CD8-positive, alpha-beta memory T cell (primary cell): ENCODE results near the gene NLGN1. TPM values are rescaled to one million over a fixed set of nuclear protein-coding genes. Genes with fewer than 3 reads are reported as not detected.

Experiments used
- CTCF ChIA-PET: fragments of 350-600 bp; sonication (Branson Sonifier 250); formaldehyde crosslinking; loops from one replicate; lab custom pipeline; 2021; ENCODE audit warnings: antibody characterized with exemption; lab: Charles Lee
- POLR2A ChIA-PET: fragments of 350-600 bp; sonication (Branson Sonifier 250); formaldehyde crosslinking; loops from one replicate; lab custom pipeline; 2021; ENCODE audit warnings: antibody characterized with exemption; lab: Charles Lee
- DNase-seq, 5 donors: peaks; one replicate each; pipeline versions ENCODE4 v3.0.0 to v3.0.0-alpha.2; 2020 to 2022; ENCODE audit warnings: mixed read lengths in 1 of 5
- H3K27ac ChIP-seq: one replicate; pipeline ENCODE4 v1.7.0; 2013; ENCODE audit warnings: low read depth, mild to moderate bottlenecking, low read length, moderate library complexity
- H3K27me3 ChIP-seq: 2 replicates; pipeline ENCODE4 v1.7.0; 2013; ENCODE audit warnings: low read length, mild to moderate bottlenecking; ENCODE audit not compliant: insufficient read depth, poor library complexity, severe bottlenecking
- H3K36me3 ChIP-seq: 2 replicates; pipeline ENCODE4 v1.7.0; 2013; ENCODE audit warnings: mild to moderate bottlenecking, low read length, moderate library complexity; ENCODE audit not compliant: insufficient read depth
- H3K4me1 ChIP-seq: 2 replicates; pipeline ENCODE4 v1.7.0; 2013; ENCODE audit warnings: mild to moderate bottlenecking, low read length, moderate library complexity; ENCODE audit not compliant: insufficient read depth
- H3K4me3 ChIP-seq: 2 replicates; pipeline ENCODE4 v1.7.0; 2013; ENCODE audit warnings: mild to moderate bottlenecking, low read length
- H3K9me3 ChIP-seq: 2 replicates; pipeline ENCODE4 v1.7.0; 2013; ENCODE audit warnings: mild to moderate bottlenecking, low read length
- H3K27ac Mint-ChIP-seq, 8 donors: one replicate each; pipeline ENCODE4 v1.8.0; 2020 to 2021; ENCODE audit warnings: mixed read lengths in 8 of 8, mild to moderate bottlenecking in 6 of 8, inconsistent platforms in 3 of 8, moderate library complexity in 3 of 8
- H3K27me3 Mint-ChIP-seq, 2 donors: one replicate each; pipeline ENCODE4 v1.8.0; 2020 to 2021; ENCODE audit warnings: mixed read lengths in 2 of 2, mild to moderate bottlenecking in 1 of 2, moderate library complexity in 1 of 2
- H3K36me3 Mint-ChIP-seq, 3 donors: one replicate each; pipeline ENCODE4 v1.8.0; 2020 to 2021; ENCODE audit warnings: mixed read lengths in 3 of 3, inconsistent platforms in 1 of 3, mild to moderate bottlenecking in 1 of 3
- H3K4me1 Mint-ChIP-seq, 3 donors: one replicate each; pipeline ENCODE4 v1.8.0; 2020 to 2021; ENCODE audit warnings: mixed read lengths in 3 of 3, inconsistent platforms in 1 of 3, mild to moderate bottlenecking in 1 of 3
- H3K4me3 Mint-ChIP-seq, 7 donors: one replicate each; pipeline ENCODE4 v1.8.0; 2020 to 2021; ENCODE audit warnings: mixed read lengths in 7 of 7, mild to moderate bottlenecking in 6 of 7, moderate library complexity in 4 of 7, inconsistent platforms in 2 of 7
- H3K9me3 Mint-ChIP-seq, 5 donors: one replicate each; pipeline ENCODE4 v1.8.0; 2020 to 2022; ENCODE audit warnings: mixed read lengths in 5 of 5, mild to moderate bottlenecking in 3 of 5, moderate library complexity in 2 of 5, inconsistent platforms in 1 of 5
- polyA plus RNA-seq: library from polyadenylated mRNA; unstranded; fragments of 300-500 nt; fragmentation: Illumina TruSeq; gene quantifications from one replicate; pipeline ENCODE4 v1.2.3, GENCODE V29; 2021
- total RNA-seq, 2 experiments: library from RNA; stranded (reverse); gene quantifications; one replicate each; pipeline ENCODE4 v1.2.3, GENCODE V29; 2021

NLGN1 gene
- total and polyA plus RNA-seq, 3 experiments from 2014 or later: not detected

DNA sequence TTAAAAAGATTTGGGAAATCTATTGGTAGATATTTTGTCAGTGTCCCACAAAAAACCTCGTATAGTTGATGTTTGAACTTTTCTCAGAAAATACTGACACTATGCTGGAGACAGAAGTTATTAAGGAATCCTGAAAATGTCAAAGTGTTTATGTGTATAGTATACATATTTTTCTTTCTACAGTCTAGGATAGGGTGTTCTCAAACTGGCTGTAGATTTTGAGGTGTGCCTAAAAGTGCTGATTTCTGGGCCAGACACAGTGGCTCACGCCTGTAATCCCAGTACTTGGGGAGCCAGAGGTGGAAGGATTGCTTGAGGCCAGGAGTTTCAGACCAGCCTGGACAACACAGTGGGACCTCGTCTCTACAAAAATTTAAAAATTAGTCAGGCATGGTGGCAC lies 322.0 kb downstream of the NLGN1 start:
- H3K4me1 ChIP-seq: no peaks in the 10 kb centered on the region
- POLR2A ChIA-PET: no interaction called here

DNA sequence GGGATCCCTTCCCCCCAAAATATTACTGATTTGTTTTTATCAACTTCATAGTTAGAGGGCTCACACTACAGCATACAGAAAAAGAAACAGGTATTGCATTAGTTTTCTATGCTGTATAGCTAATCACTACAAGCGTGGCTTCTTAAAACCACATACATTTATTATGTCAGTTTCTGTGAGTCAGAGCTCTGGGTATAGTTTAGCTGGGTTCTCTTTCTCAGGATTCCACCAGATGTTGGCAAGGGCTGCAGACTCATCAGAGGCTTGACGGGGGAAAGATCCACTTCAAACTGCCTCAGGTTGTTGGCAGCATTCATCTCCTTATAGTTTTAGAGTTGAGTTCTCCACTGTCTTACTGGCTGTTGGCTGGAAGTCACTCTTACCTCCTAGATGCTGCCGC lies 328.0 kb downstream of the NLGN1 start:
- no peak overlapping the region for H3K4me3 ChIP-seq
- Mint-ChIP-seq H3K4me1 (no peaks in the 10 kb centered on the region), H3K27ac (no peak overlapping the region), H3K27me3 (no peaks in the 10 kb centered on the region), H3K36me3 (no peaks in the 10 kb centered on the region), H3K9me3 (peaks cover 2 to 22% (median 7%) of the 10 kb centered on the region in 5 donors), H3K4me3 (no peak overlapping the region)
- POLR2A ChIA-PET: no interaction called here
- H3K27ac ChIP-seq: no peak overlapping the region
- H3K36me3 ChIP-seq: no peaks in the 10 kb centered on the region
- H3K9me3 ChIP-seq: no peaks in the 10 kb centered on the region
- H3K27me3 ChIP-seq: no peaks in the 10 kb centered on the region
- H3K4me1 ChIP-seq: no peaks in the 10 kb centered on the region
- DNase-seq: no peak
- CTCF ChIA-PET: no interaction called here

More for the DNA sequence above, 322.0 kb downstream of the NLGN1 start:
- no peak overlapping the region for H3K27ac ChIP-seq
- Mint-ChIP-seq H3K27me3 (no peaks in the 10 kb centered on the region), H3K4me3 (no peak overlapping the region), H3K9me3 (peaks cover 2 to 30% (median 7%) of the 10 kb centered on the region in 5 donors), H3K36me3 (no peaks in the 10 kb centered on the region), H3K27ac (no peak overlapping the region), H3K4me1 (no peaks in the 10 kb centered on the region)
- no peak for DNase-seq
- CTCF ChIA-PET: no interaction called here
- no peaks in the 10 kb centered on the region for H3K9me3 ChIP-seq
- no peaks in the 10 kb centered on the region for H3K36me3 ChIP-seq
- no peak overlapping the region for H3K4me3 ChIP-seq
- H3K27me3 ChIP-seq: no peaks in the 10 kb centered on the region

DNA sequence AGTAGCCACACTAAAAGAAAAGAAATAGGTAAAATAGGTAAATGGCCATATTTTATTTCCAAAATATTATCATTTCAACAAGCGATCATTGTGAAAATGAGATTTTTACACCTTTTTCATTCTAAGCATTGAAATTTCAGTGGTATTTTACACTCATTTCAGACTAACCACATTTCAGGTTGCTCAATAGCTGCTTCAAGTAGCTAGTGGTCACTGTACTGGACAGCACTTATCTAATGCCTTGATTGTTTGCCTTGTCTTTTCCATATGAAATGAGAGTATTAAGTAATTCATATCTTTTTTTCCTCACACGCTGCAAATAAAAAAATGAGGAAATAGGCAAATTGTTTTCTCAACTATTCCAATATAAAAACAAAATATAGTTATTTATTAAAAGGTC lies 332.8 kb downstream of the NLGN1 start:
- Mint-ChIP-seq H3K4me1 (no peaks in the 10 kb centered on the region), H3K36me3 (no peaks in the 10 kb centered on the region), H3K4me3 (no peak overlapping the region), H3K27me3 (no peaks in the 10 kb centered on the region), H3K27ac (no peak overlapping the region), H3K9me3 (peaks cover 0 to 20% (median 4%) of the 10 kb centered on the region in 5 donors)
- DNase-seq: no peak
- Histone ChIP-seq H3K27me3 (no peaks in the 10 kb centered on the region), H3K4me1 (no peaks in the 10 kb centered on the region), H3K27ac (no peak overlapping the region), H3K9me3 (no peaks in the 10 kb centered on the region), H3K36me3 (no peaks in the 10 kb centered on the region), H3K4me3 (no peak overlapping the region)
- CTCF ChIA-PET: no interaction called here
- POLR2A ChIA-PET: no interaction called here

GRCh38 chr3:173732237-173732636 lies 334.7 kb downstream of the NLGN1 start:
- Histone ChIP-seq H3K4me1 (no peaks in the 10 kb centered on the region), H3K36me3 (no peaks in the 10 kb centered on the region), H3K9me3 (no peaks in the 10 kb centered on the region), H3K27ac (no peak overlapping the region), H3K27me3 (no peaks in the 10 kb centered on the region), H3K4me3 (no peak overlapping the region)
- Mint-ChIP-seq H3K27me3 (no peaks in the 10 kb centered on the region), H3K4me1 (no peaks in the 10 kb centered on the region), H3K9me3 (peaks cover 0 to 10% (median 5%) of the 10 kb centered on the region in 5 donors), H3K27ac (no peak overlapping the region), H3K4me3 (no peak overlapping the region), H3K36me3 (no peaks in the 10 kb centered on the region)
- ChIA-PET CTCF (no interaction called here), POLR2A (no interaction called here)
- no peak for DNase-seq

GRCh38 chr3:173733029-173733652 lies 335.6 kb downstream of the NLGN1 start:
- ChIA-PET CTCF (no interaction called here), POLR2A (no interaction called here)
- DNase-seq: no peak
- Histone ChIP-seq H3K9me3 (no peaks in the 10 kb centered on the region), H3K27ac (no peak overlapping the region), H3K4me1 (no peaks in the 10 kb centered on the region), H3K27me3 (no peaks in the 10 kb centered on the region), H3K36me3 (no peaks in the 10 kb centered on the region), H3K4me3 (no peak overlapping the region)
- Mint-ChIP-seq H3K4me3 (no peak overlapping the region), H3K4me1 (no peaks in the 10 kb centered on the region), H3K36me3 (no peaks in the 10 kb centered on the region), H3K27ac (no peak overlapping the region), H3K9me3 (peaks cover 0 to 11% (median 0%) of the 10 kb centered on the region in 5 donors), H3K27me3 (no peaks in the 10 kb centered on the region)

DNA sequence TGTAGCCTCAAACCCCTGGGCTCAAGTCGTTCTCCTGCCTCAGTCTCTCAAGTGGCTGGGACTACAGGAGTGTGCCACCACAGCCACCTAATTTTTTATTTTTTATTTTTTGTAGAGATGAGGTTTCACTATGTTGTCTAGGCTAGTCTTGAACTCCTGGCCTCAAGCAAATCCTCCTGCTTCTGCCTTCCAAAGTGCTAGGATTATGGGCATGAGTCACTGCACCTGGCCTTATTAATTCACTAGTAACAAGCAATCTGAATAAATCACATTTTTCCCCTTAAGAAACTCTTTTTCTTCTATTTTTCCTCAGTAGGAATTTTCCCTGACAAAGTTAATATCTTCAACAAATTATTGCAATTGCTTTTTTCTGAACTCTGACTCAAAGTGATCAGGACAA lies 336.9 kb downstream of the NLGN1 start:
- Mint-ChIP-seq H3K4me1 (no peaks in the 10 kb centered on the region), H3K27me3 (no peaks in the 10 kb centered on the region), H3K9me3 (peaks cover 0 to 23% (median 0%) of the 10 kb centered on the region in 5 donors), H3K27ac (no peak overlapping the region), H3K36me3 (no peaks in the 10 kb centered on the region), H3K4me3 (no peak overlapping the region)
- no peaks in the 10 kb centered on the region for H3K4me1 ChIP-seq
- H3K27me3 ChIP-seq: no peaks in the 10 kb centered on the region
- no peak overlapping the region for H3K4me3 ChIP-seq
- no peak for DNase-seq
- no peak overlapping the region for H3K27ac ChIP-seq
- H3K36me3 ChIP-seq: no peaks in the 10 kb centered on the region
- ChIA-PET CTCF (no interaction called here), POLR2A (no interaction called here)
- no peaks in the 10 kb centered on the region for H3K9me3 ChIP-seq

- H3K27me3 Mint-ChIP-seq: no peaks in the 10 kb centered on the region
- H3K4me1 Mint-ChIP-seq: no peaks in the 10 kb centered on the region
- CTCF ChIA-PET: no interaction called here
- H3K4me3 Mint-ChIP-seq: no peak overlapping the region
- no peaks in the 10 kb centered on the region for H3K36me3 ChIP-seq
- no peak for DNase-seq
- H3K27me3 ChIP-seq: no peaks in the 10 kb centered on the region
- no peaks in the 10 kb centered on the region for H3K4me1 ChIP-seq
- no peak overlapping the region for H3K27ac Mint-ChIP-seq
- H3K9me3 Mint-ChIP-seq: peaks cover 0 to 23% (median 0%) of the 10 kb centered on the region in 5 donors
- H3K4me3 ChIP-seq: no peak overlapping the region
- H3K27ac ChIP-seq: no peak overlapping the region
- no peaks in the 10 kb centered on the region for H3K36me3 Mint-ChIP-seq
- POLR2A ChIA-PET: no interaction called here
- H3K9me3 ChIP-seq: no peaks in the 10 kb centered on the region
Observed at GRCh38 chr3:173734895-173735294, 337.4 kb downstream of the NLGN1 start.

DNA sequence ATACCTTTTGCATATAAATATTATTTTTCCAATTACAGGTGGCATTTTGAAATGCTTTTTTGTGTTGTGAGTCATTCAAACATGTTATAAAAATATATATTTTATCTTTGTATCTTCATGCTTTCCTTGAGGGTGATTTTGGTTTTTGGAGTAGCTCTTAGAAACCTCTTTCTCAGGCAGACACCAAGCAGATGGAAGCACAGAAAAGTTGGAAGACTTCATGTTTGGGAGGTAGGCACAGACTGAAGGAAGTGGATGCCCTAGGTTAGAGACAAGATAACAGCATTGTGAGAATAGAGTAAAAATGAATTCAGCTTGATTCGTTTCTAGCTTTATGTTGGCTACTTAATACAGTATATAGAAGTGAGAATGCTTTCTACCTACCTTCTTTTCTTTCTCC lies 338.3 kb downstream of the NLGN1 start:
- H3K36me3 ChIP-seq: no peaks in the 10 kb centered on the region
- no peak overlapping the region for H3K27ac ChIP-seq
- no peak overlapping the region for H3K4me3 Mint-ChIP-seq
- no peaks in the 10 kb centered on the region for H3K27me3 Mint-ChIP-seq
- no peak overlapping the region for H3K27ac Mint-ChIP-seq
- ChIA-PET POLR2A (no interaction called here), CTCF (no interaction called here)
- H3K4me3 ChIP-seq: no peak overlapping the region
- no peak for DNase-seq
- H3K9me3 Mint-ChIP-seq: peaks cover 0 to 23% (median 0%) of the 10 kb centered on the region in 5 donors
- H3K4me1 ChIP-seq: no peaks in the 10 kb centered on the region
- no peaks in the 10 kb centered on the region for H3K4me1 Mint-ChIP-seq
- H3K36me3 Mint-ChIP-seq: no peaks in the 10 kb centered on the region
- no peaks in the 10 kb centered on the region for H3K27me3 ChIP-seq
- H3K9me3 ChIP-seq: no peaks in the 10 kb centered on the region
